HepG2 (cell line): Measurements from ENCODE around the gene MYOF.

Source experiments
- POLR2A ChIP-seq, 2 experiments: IDR thresholded peaks; 2 replicates each; pipeline ENCODE4 v1.6.1; 2011; ENCODE audit warnings: low read depth in 2 of 2, low read length in 2 of 2, mild to moderate bottlenecking in 1 of 2, moderate library complexity in 1 of 2; ENCODE audit not compliant: insufficient read depth in 1 of 2
- TF ChIP-seq, protein P1 (sequence below): sonication (generic); formaldehyde crosslinking; IDR thresholded peaks from 2 replicates; pipeline ENCODE4 v1.5.0; 2020; ENCODE audit warnings: mild to moderate bottlenecking, missing genetic modification reagents, moderate library complexity
- TF ChIP-seq, protein P2 (sequence below): conservative IDR thresholded peaks from 2 replicates; pipeline ENCODE4 v1.6.1; 2018; ENCODE audit warnings: missing genetic modification reagents

- TF ChIP-seq, protein P1, sequence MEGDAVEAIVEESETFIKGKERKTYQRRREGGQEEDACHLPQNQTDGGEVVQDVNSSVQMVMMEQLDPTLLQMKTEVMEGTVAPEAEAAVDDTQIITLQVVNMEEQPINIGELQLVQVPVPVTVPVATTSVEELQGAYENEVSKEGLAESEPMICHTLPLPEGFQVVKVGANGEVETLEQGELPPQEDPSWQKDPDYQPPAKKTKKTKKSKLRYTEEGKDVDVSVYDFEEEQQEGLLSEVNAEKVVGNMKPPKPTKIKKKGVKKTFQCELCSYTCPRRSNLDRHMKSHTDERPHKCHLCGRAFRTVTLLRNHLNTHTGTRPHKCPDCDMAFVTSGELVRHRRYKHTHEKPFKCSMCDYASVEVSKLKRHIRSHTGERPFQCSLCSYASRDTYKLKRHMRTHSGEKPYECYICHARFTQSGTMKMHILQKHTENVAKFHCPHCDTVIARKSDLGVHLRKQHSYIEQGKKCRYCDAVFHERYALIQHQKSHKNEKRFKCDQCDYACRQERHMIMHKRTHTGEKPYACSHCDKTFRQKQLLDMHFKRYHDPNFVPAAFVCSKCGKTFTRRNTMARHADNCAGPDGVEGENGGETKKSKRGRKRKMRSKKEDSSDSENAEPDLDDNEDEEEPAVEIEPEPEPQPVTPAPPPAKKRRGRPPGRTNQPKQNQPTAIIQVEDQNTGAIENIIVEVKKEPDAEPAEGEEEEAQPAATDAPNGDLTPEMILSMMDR (CRISPR knock-in tag) = no peak
- no peak for TF ChIP-seq POLR2A (IDR thresholded peaks at IDR 0.05; ENCODE audit: insufficient read depth in 1 of 2, low read depth in 2 of 2, low read length in 2 of 2)
- TF ChIP-seq, protein P2, sequence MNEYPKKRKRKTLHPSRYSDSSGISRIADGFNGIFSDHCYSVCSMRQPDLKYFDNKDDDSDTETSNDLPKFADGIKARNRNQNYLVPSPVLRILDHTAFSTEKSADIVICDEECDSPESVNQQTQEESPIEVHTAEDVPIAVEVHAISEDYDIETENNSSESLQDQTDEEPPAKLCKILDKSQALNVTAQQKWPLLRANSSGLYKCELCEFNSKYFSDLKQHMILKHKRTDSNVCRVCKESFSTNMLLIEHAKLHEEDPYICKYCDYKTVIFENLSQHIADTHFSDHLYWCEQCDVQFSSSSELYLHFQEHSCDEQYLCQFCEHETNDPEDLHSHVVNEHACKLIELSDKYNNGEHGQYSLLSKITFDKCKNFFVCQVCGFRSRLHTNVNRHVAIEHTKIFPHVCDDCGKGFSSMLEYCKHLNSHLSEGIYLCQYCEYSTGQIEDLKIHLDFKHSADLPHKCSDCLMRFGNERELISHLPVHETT = no peak
These were observed 223.0 kb downstream of the MYOF start for GRCh38 chr10:93259126-93259525.
